Activated T-helper 9 cell treated with anti-CD3 and anti-CD28 coated beads, Interleukin-2, amount 50 U/mL, for 16 hours (primary cell): Measurements from ENCODE around the gene TSC22D3.

Experiments
- DNase-seq: peaks from one replicate; pipeline ENCODE4 v3.0.0-alpha.2; 2020; ENCODE audit warnings: low read depth

The TSC22D3 gene

GRCh38 chrX:107760304-107761077, 15.1 kb downstream of the TSC22D3 start:
- DNase-seq: no peak

- DNase-seq: no peak
Measured at GRCh38 chrX:107758231-107758766, 17.3 kb downstream of the TSC22D3 start.

GRCh38 chrX:107755721-107756120, 19.9 kb downstream of the TSC22D3 start:
- no peak for DNase-seq

GRCh38 chrX:107753187-107753586, 22.4 kb downstream of the TSC22D3 start:
- no peak for DNase-seq

- DNase-seq: no peak
Measured at GRCh38 chrX:107752714-107753113, 22.9 kb downstream of the TSC22D3 start.

GRCh38 chrX:107752043-107752442, 23.5 kb downstream of the TSC22D3 start:
- DNase-seq: no peak

- no peak for DNase-seq
Measured at GRCh38 chrX:107750861-107751445, 24.6 kb downstream of the TSC22D3 start.

- DNase-seq: no peak
Measured at GRCh38 chrX:107750263-107750662, 25.3 kb downstream of the TSC22D3 start.

- no peak for DNase-seq
Measured at GRCh38 chrX:107748506-107748905, 27.1 kb downstream of the TSC22D3 start.

GRCh38 chrX:107747596-107748161, 27.9 kb downstream of the TSC22D3 start:
- DNase-seq: no peak

GRCh38 chrX:107744868-107745267, 30.7 kb downstream of the TSC22D3 start:
- no peak for DNase-seq

- no peak for DNase-seq
Measured at GRCh38 chrX:107743995-107744394, 31.6 kb downstream of the TSC22D3 start.

- no peak for DNase-seq
Measured at GRCh38 chrX:107742700-107743191, 32.8 kb downstream of the TSC22D3 start.

- no peak for DNase-seq
Measured at GRCh38 chrX:107741404-107741790, 34.2 kb downstream of the TSC22D3 start.

- DNase-seq: no peak
Measured at GRCh38 chrX:107739541-107739940, 36.0 kb downstream of the TSC22D3 start.

- no peak for DNase-seq
Measured at GRCh38 chrX:107738768-107739167, 36.8 kb downstream of the TSC22D3 start.

- no peak for DNase-seq
Measured at GRCh38 chrX:107738272-107738671, 37.3 kb downstream of the TSC22D3 start.

- no peak for DNase-seq
Measured at GRCh38 chrX:107736781-107737531, 38.6 kb downstream of the TSC22D3 start.

- DNase-seq: no peak
Measured at GRCh38 chrX:107734646-107735045, 40.9 kb downstream of the TSC22D3 start.

GRCh38 chrX:107733686-107734085, 41.9 kb downstream of the TSC22D3 start:
- no peak for DNase-seq

GRCh38 chrX:107731831-107732502, 43.6 kb downstream of the TSC22D3 start:
- no peak for DNase-seq
